ENCODE data around the gene INPP4B. TPM values are rescaled to one million over a fixed set of nuclear protein-coding genes. Genes with fewer than 3 reads are reported as not detected.

Gene INPP4B
- total and polyA plus RNA-seq, 2 of the 4 experiments (the other 2 are of a cell fraction) = 1.8 to 14.0 TPM

DNA sequence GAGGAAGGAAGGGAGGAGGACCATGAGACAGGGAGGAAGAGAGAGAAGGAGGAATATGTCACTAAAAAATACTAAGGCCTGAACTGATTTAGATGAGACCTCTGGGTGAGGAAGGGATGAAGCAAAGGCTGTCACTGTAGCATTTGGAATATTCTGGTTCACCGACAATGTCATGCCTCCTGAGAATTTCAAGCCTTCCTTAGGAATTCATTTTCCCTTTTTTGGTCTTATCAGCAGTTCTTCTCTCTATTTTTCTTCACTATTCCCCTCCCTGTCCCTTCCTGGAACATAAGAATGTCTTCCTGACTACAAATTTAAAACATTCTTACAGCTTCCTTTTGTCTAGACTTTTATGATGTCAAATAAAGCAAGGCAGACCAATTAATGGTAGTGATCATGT, 527.8 kb downstream of the INPP4B start:
- Histone ChIP-seq H2BK15ac (ENCODE audit: low read depth, low read length) (no peak overlapping the region), H2AFZ (replicated peaks; ENCODE audit: low read length, poor library complexity) (no peak overlapping the region), H3K9me3 (ENCODE audit: control insufficient read depth, insufficient read depth, low read length) (no peaks in the 10 kb centered on the region), H3K23ac (ENCODE audit: low read depth, low read length) (no peak overlapping the region), H4K91ac (ENCODE audit: insufficient read depth, low read depth, low read length) (no peak overlapping the region), H3K27ac (ENCODE audit: insufficient read depth, low read length) (no peak overlapping the region), H3K36me3 (ENCODE audit: control insufficient read depth, insufficient read depth, low read length) (peaks cover 1% of the 10 kb centered on the region; the same call in 1 of the 2 replicates), H2BK5ac (ENCODE audit: low read depth, low read length, poor library complexity, severe bottlenecking) (no peak overlapping the region), H4K20me1 (ENCODE audit: insufficient read depth, low read length) (no peaks in the 10 kb centered on the region), H3K27me3 (ENCODE audit: control insufficient read depth, insufficient read depth, low read length) (no peaks in the 10 kb centered on the region), H3K9ac (ENCODE audit: low read depth, low read length) (no peak overlapping the region), H3K4me2 (ENCODE audit: low read depth, low read length) (no peak overlapping the region), H3K14ac (replicated peaks; ENCODE audit: low read depth, low read length) (no peak overlapping the region), H3K4me3 (ENCODE audit: insufficient read depth, low read depth, low read length) (no peak overlapping the region), H3K4ac (ENCODE audit: low read depth, low read length) (no peak overlapping the region), H3K18ac (ENCODE audit: low read depth, low read length) (no peak overlapping the region), H4K8ac (ENCODE audit: low read depth in 2 of 2, low read length in 2 of 2) (no peak overlapping the region), H4K5ac (ENCODE audit: low read depth, low read length) (no peak overlapping the region), H3K79me1 (ENCODE audit: low read depth in 1 of 2, low read length in 2 of 2) (no peaks in the 10 kb centered on the region), H3K56ac (ENCODE audit: extremely low read depth, insufficient read depth, low read length) (no peak overlapping the region), H3K9me1 (ENCODE audit: insufficient read depth, low read length) (peaks cover 3% of the 10 kb centered on the region; the same call in 1 of the 2 replicates), H3K4me1 (ENCODE audit: control insufficient read depth, insufficient read depth, low read length) (no peaks in the 10 kb centered on the region), H2BK120ac (ENCODE audit: low read depth, low read length) (no peak overlapping the region), H2BK20ac (ENCODE audit: low read depth, low read length) (no peak overlapping the region), H2AK5ac (ENCODE audit: low read depth, low read length) (no peak overlapping the region), H2AK9ac (replicated peaks; ENCODE audit: low read depth, low read length, poor library complexity) (no peak overlapping the region)
- POLR2A ChIA-PET (ENCODE audit: unreplicated experiment) = no interaction called here
- CTCF ChIA-PET = no interaction called here
- ATAC-seq (ENCODE audit: low read depth) (no peak), DNase-seq (no peak)
- in situ Hi-C loops (cut with MboI; ENCODE audit: low sequenced_read_pairs) (no loop called here), dilution Hi-C loops (cut with HindIII; ENCODE audit: low sequenced_read_pairs, unreplicated experiment) (no loop called here), intact Hi-C loops (cut with micrococcal nuclease) (no loop called here)
- no CpG with 5 or more reads among the region's 1 CpG for WGBS, 2 experiments (ENCODE audit: extremely low coverage in 2 of 2, insufficient read length in 1 of 2)
- TF ChIP-seq NFE2L2 (IDR thresholded peaks at IDR 0.05; ENCODE audit: low read depth, low read length) = no peak
- no peak for TF ChIP-seq FOS (IDR thresholded peaks at IDR 0.05; ENCODE audit: low read depth, low read length)
- no peak for TF ChIP-seq CHD1 (IDR thresholded peaks at IDR 0.05; ENCODE audit: low read depth, low read length)
- TF ChIP-seq MXI1 (IDR thresholded peaks at IDR 0.05; ENCODE audit: borderline replicate concordance, low read depth, low read length) = no peak
- no peak for TF ChIP-seq BHLHE40 (IDR thresholded peaks at IDR 0.05; ENCODE audit: low read depth, low read length)
- no peak for TF ChIP-seq CEBPB (IDR thresholded peaks at IDR 0.05; ENCODE audit: low read depth, low read length)
- TF ChIP-seq, protein P1, sequence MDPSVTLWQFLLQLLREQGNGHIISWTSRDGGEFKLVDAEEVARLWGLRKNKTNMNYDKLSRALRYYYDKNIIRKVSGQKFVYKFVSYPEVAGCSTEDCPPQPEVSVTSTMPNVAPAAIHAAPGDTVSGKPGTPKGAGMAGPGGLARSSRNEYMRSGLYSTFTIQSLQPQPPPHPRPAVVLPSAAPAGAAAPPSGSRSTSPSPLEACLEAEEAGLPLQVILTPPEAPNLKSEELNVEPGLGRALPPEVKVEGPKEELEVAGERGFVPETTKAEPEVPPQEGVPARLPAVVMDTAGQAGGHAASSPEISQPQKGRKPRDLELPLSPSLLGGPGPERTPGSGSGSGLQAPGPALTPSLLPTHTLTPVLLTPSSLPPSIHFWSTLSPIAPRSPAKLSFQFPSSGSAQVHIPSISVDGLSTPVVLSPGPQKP (IDR thresholded peaks at IDR 0.05; ENCODE audit: borderline replicate concordance, low read depth, low read length) = no peak
- no peak for TF ChIP-seq MAFK (IDR thresholded peaks at IDR 0.05; ENCODE audit: low read depth, low read length)
- no peak for TF ChIP-seq POLR2A (IDR thresholded peaks at IDR 0.05; ENCODE audit: low read depth, low read length)
- TF ChIP-seq MAZ (IDR thresholded peaks at IDR 0.05; ENCODE audit: borderline replicate concordance, low read depth, low read length) = no peak
- TF ChIP-seq RAD21 (IDR thresholded peaks at IDR 0.05; ENCODE audit: low read length) = no peak
- TF ChIP-seq, protein P2, sequence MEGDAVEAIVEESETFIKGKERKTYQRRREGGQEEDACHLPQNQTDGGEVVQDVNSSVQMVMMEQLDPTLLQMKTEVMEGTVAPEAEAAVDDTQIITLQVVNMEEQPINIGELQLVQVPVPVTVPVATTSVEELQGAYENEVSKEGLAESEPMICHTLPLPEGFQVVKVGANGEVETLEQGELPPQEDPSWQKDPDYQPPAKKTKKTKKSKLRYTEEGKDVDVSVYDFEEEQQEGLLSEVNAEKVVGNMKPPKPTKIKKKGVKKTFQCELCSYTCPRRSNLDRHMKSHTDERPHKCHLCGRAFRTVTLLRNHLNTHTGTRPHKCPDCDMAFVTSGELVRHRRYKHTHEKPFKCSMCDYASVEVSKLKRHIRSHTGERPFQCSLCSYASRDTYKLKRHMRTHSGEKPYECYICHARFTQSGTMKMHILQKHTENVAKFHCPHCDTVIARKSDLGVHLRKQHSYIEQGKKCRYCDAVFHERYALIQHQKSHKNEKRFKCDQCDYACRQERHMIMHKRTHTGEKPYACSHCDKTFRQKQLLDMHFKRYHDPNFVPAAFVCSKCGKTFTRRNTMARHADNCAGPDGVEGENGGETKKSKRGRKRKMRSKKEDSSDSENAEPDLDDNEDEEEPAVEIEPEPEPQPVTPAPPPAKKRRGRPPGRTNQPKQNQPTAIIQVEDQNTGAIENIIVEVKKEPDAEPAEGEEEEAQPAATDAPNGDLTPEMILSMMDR (conservative IDR thresholded peaks at IDR 0.05; ENCODE audit: low read depth, low read length) = no peak
- no peak for TF ChIP-seq SMC3 (IDR thresholded peaks at IDR 0.05; ENCODE audit: low read depth, low read length)
- TF ChIP-seq RCOR1 (IDR thresholded peaks at IDR 0.05; ENCODE audit: insufficient replicate concordance, low read length) = no peak
- TF ChIP-seq, protein P3, sequence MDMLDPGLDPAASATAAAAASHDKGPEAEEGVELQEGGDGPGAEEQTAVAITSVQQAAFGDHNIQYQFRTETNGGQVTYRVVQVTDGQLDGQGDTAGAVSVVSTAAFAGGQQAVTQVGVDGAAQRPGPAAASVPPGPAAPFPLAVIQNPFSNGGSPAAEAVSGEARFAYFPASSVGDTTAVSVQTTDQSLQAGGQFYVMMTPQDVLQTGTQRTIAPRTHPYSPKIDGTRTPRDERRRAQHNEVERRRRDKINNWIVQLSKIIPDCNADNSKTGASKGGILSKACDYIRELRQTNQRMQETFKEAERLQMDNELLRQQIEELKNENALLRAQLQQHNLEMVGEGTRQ (IDR thresholded peaks at IDR 0.05; ENCODE audit: low read depth, low read length) = no peak
- BruUV-seq (replicated peaks) = no TSS peak
